Stimulated activated naive B cell treated with anti-CD40 and anti-IgM and Interleukin-4, amounts not matched to agents 10 μg/mL and 1 μg/mL and 100 μg/mL, for 72 hours (primary cell): ENCODE results near the gene PLEKHA8.
A peak's percentile ranks its signal among the peaks of the same experiment; 100 is the strongest.
"Not testable (repeated sequence)": the region's sequence is repeated elsewhere in the genome, so short reads cannot be mapped to it uniquely, and the experiment has no call there.

Experiments used
- ATAC-seq, 2 donors: fragments of 150-1000 bp; cut with Tn5 transposase; replicated peaks; 2 replicates each; pipeline ENCODE4 v1.10.0; 2021; ENCODE audit warnings: moderate library complexity in 1 of 2
- DNase-seq: peaks from one replicate; pipeline ENCODE4 v3.0.0; 2021
- H3K27ac Mint-ChIP-seq: one replicate; pipeline ENCODE4 v1.8.0; 2022; ENCODE audit warnings: mild to moderate bottlenecking, mixed read lengths
- H3K27me3 Mint-ChIP-seq, 2 donors: one replicate each; pipeline ENCODE4 v1.8.0; 2022; ENCODE audit warnings: mixed read lengths in 2 of 2
- H3K36me3 Mint-ChIP-seq, 2 donors: one replicate each; pipeline ENCODE4 v1.8.0; 2022; ENCODE audit warnings: mixed read lengths in 2 of 2, mild to moderate bottlenecking in 1 of 2
- H3K4me1 Mint-ChIP-seq, 2 donors: one replicate each; pipeline ENCODE4 v1.8.0; 2022; ENCODE audit warnings: mixed read lengths in 2 of 2, mild to moderate bottlenecking in 1 of 2
- H3K4me3 Mint-ChIP-seq, 2 donors: one replicate each; pipeline ENCODE4 v1.8.0; 2022; ENCODE audit warnings: mild to moderate bottlenecking in 2 of 2, mixed read lengths in 2 of 2, moderate library complexity in 1 of 2
- H3K9me3 Mint-ChIP-seq, 2 donors: one replicate each; pipeline ENCODE4 v1.8.0; 2022; ENCODE audit warnings: mixed read lengths in 2 of 2, mild to moderate bottlenecking in 1 of 2

Gene PLEKHA8

GRCh38 chr7:30029696-30030095, 1.5 kb downstream of the PLEKHA8 start:
- Mint-ChIP-seq H3K36me3 (peaks cover 0 to 3% of the 10 kb centered on the region in 2 donors), H3K4me3 (peak overlapping the region; percentile 94 to 95), H3K27me3 (no peaks in the 10 kb centered on the region), H3K9me3 (no peaks in the 10 kb centered on the region), H3K4me1 (peaks cover 20% of the 10 kb centered on the region in 2 donors), H3K27ac (no peak overlapping the region)
- no peak for ATAC-seq
- no peak for DNase-seq

GRCh38 chr7:30032310-30033125, 4.3 kb downstream of the PLEKHA8 start:
- no peak for ATAC-seq
- Mint-ChIP-seq H3K4me3 (no peak overlapping the region), H3K27me3 (no peaks in the 10 kb centered on the region), H3K27ac (no peak overlapping the region), H3K36me3 (no peaks in the 10 kb centered on the region), H3K4me1 (peaks cover 8 to 10% of the 10 kb centered on the region in 2 donors), H3K9me3 (no peaks in the 10 kb centered on the region)
- DNase-seq, result no peak

GRCh38 chr7:30034501-30034900, 6.3 kb downstream of the PLEKHA8 start:
- H3K9me3 Mint-ChIP-seq, result no peaks in the 10 kb centered on the region
- no peak overlapping the region for H3K4me3 Mint-ChIP-seq
- no peaks in the 10 kb centered on the region for H3K36me3 Mint-ChIP-seq
- H3K27ac Mint-ChIP-seq, result no peak overlapping the region
- DNase-seq (no peak), ATAC-seq (no peak)
- H3K27me3 Mint-ChIP-seq, result no peaks in the 10 kb centered on the region
- H3K4me1 Mint-ChIP-seq, result peaks cover 6 to 10% of the 10 kb centered on the region in 2 donors

- no peaks in the 10 kb centered on the region for H3K36me3 Mint-ChIP-seq
- ATAC-seq (no peak), DNase-seq (no peak)
- H3K27ac Mint-ChIP-seq, result no peak overlapping the region
- H3K9me3 Mint-ChIP-seq, result no peaks in the 10 kb centered on the region
- no peaks in the 10 kb centered on the region for H3K27me3 Mint-ChIP-seq
- H3K4me1 Mint-ChIP-seq, result peaks cover 6 to 10% of the 10 kb centered on the region in 2 donors
- H3K4me3 Mint-ChIP-seq, result no peak overlapping the region
These were observed 8.0 kb downstream of the PLEKHA8 start for GRCh38 chr7:30036220-30036619.

- Mint-ChIP-seq H3K27me3 (no peaks in the 10 kb centered on the region), H3K9me3 (no peaks in the 10 kb centered on the region), H3K27ac (no peak overlapping the region), H3K4me3 (no peak overlapping the region), H3K36me3 (peaks cover 2 to 12% of the 10 kb centered on the region in 2 donors), H3K4me1 (peaks cover 2 to 10% of the 10 kb centered on the region in 2 donors)
- ATAC-seq (no peak), DNase-seq (no peak)
These were observed 10.2 kb downstream of the PLEKHA8 start for GRCh38 chr7:30038196-30038980.

GRCh38 chr7:30040938-30041337, 12.7 kb downstream of the PLEKHA8 start:
- H3K9me3 Mint-ChIP-seq, result no peaks in the 10 kb centered on the region
- no peak overlapping the region for H3K4me3 Mint-ChIP-seq
- ATAC-seq, result no peak
- H3K27ac Mint-ChIP-seq, result no peak overlapping the region
- DNase-seq, result no peak
- peaks cover 0 to 10% of the 10 kb centered on the region in 2 donors for H3K4me1 Mint-ChIP-seq
- peaks cover 6 to 23% of the 10 kb centered on the region in 2 donors for H3K36me3 Mint-ChIP-seq
- no peaks in the 10 kb centered on the region for H3K27me3 Mint-ChIP-seq

GRCh38 chr7:30041526-30042269, 13.5 kb downstream of the PLEKHA8 start:
- Mint-ChIP-seq H3K27me3 (no peaks in the 10 kb centered on the region), H3K4me1 (peaks cover 0 to 10% of the 10 kb centered on the region in 2 donors), H3K36me3 (peaks cover 13 to 31% of the 10 kb centered on the region in 2 donors), H3K9me3 (no peaks in the 10 kb centered on the region), H3K4me3 (no peak overlapping the region), H3K27ac (no peak overlapping the region)
- DNase-seq, result no peak
- ATAC-seq, result no peak

GRCh38 chr7:30046127-30046770, 18.0 kb downstream of the PLEKHA8 start:
- Mint-ChIP-seq H3K27ac (no peak overlapping the region), H3K27me3 (no peaks in the 10 kb centered on the region), H3K4me1 (no peaks in the 10 kb centered on the region), H3K4me3 (no peak overlapping the region), H3K36me3 (peaks cover 16 to 50% of the 10 kb centered on the region in 2 donors), H3K9me3 (no peaks in the 10 kb centered on the region)
- DNase-seq, result no peak
- no peak for ATAC-seq

- no peak for DNase-seq
- H3K9me3 Mint-ChIP-seq, result no peaks in the 10 kb centered on the region
- H3K4me3 Mint-ChIP-seq, result no peak overlapping the region
- H3K36me3 Mint-ChIP-seq, result peaks cover 15 to 47% of the 10 kb centered on the region in 2 donors
- H3K27me3 Mint-ChIP-seq, result no peaks in the 10 kb centered on the region
- ATAC-seq, result no peak
- H3K4me1 Mint-ChIP-seq, result no peaks in the 10 kb centered on the region
- no peak overlapping the region for H3K27ac Mint-ChIP-seq
These were observed 18.9 kb downstream of the PLEKHA8 start for GRCh38 chr7:30047124-30047523.

GRCh38 chr7:30048582-30048981, 20.4 kb downstream of the PLEKHA8 start:
- ATAC-seq, result no peak
- Mint-ChIP-seq H3K4me3 (no peak overlapping the region), H3K27me3 (no peaks in the 10 kb centered on the region), H3K27ac (no peak overlapping the region), H3K9me3 (no peaks in the 10 kb centered on the region), H3K36me3 (peaks cover 19 to 43% of the 10 kb centered on the region in 2 donors), H3K4me1 (no peaks in the 10 kb centered on the region)
- DNase-seq, result no peak

- DNase-seq (no peak), ATAC-seq (no peak)
- H3K4me1 Mint-ChIP-seq, result no peaks in the 10 kb centered on the region
- no peaks in the 10 kb centered on the region for H3K27me3 Mint-ChIP-seq
- H3K4me3 Mint-ChIP-seq, result no peak overlapping the region
- no peaks in the 10 kb centered on the region for H3K9me3 Mint-ChIP-seq
- peaks cover 19 to 43% of the 10 kb centered on the region in 2 donors for H3K36me3 Mint-ChIP-seq
- H3K27ac Mint-ChIP-seq, result no peak overlapping the region
These were observed 21.0 kb downstream of the PLEKHA8 start for GRCh38 chr7:30049173-30049572.

GRCh38 chr7:30053068-30053467, 24.9 kb downstream of the PLEKHA8 start:
- Mint-ChIP-seq H3K4me1 (no peaks in the 10 kb centered on the region), H3K36me3 (peaks cover 8 to 29% of the 10 kb centered on the region in 2 donors), H3K27me3 (no peaks in the 10 kb centered on the region), H3K9me3 (no peaks in the 10 kb centered on the region), H3K4me3 (no peak overlapping the region), H3K27ac (no peak overlapping the region)
- ATAC-seq (no peak), DNase-seq (no peak)

GRCh38 chr7:30057741-30058140, 29.5 kb downstream of the PLEKHA8 start:
- H3K27me3 Mint-ChIP-seq, result no peaks in the 10 kb centered on the region
- H3K36me3 Mint-ChIP-seq, result peaks cover 7 to 20% of the 10 kb centered on the region in 2 donors
- H3K4me1 Mint-ChIP-seq, result peaks cover 0 to 6% of the 10 kb centered on the region in 2 donors
- H3K9me3 Mint-ChIP-seq, result no peaks in the 10 kb centered on the region
- H3K4me3 Mint-ChIP-seq, result no peak overlapping the region
- no peak for DNase-seq
- no peak for ATAC-seq
- H3K27ac Mint-ChIP-seq, result no peak overlapping the region

- peaks cover 5 to 28% of the 10 kb centered on the region in 2 donors for H3K36me3 Mint-ChIP-seq
- DNase-seq, result peak; percentile 9
- not testable (repeated sequence) for H3K27ac Mint-ChIP-seq
These were observed 33.6 kb downstream of the PLEKHA8 start for GRCh38 chr7:30061786-30062185.

More at GRCh38 chr7:30061786-30062185, 33.6 kb downstream of the PLEKHA8 start:
- not testable (repeated sequence) for H3K4me3 Mint-ChIP-seq, H3K4me1 Mint-ChIP-seq, H3K9me3 Mint-ChIP-seq, H3K27me3 Mint-ChIP-seq
- peak; percentile 85 to 91 for ATAC-seq
